ENCODE measurements around the gene MAP3K2.

MAP3K2 gene

GRCh38 chr2:127309468-127309867, 78.3 kb downstream of the MAP3K2 start:
- no peak overlapping the region for H3K4me3 ChIP-seq (replicated peaks; ENCODE audit: low read depth, low read length)
- TF ChIP-seq, protein P1, sequence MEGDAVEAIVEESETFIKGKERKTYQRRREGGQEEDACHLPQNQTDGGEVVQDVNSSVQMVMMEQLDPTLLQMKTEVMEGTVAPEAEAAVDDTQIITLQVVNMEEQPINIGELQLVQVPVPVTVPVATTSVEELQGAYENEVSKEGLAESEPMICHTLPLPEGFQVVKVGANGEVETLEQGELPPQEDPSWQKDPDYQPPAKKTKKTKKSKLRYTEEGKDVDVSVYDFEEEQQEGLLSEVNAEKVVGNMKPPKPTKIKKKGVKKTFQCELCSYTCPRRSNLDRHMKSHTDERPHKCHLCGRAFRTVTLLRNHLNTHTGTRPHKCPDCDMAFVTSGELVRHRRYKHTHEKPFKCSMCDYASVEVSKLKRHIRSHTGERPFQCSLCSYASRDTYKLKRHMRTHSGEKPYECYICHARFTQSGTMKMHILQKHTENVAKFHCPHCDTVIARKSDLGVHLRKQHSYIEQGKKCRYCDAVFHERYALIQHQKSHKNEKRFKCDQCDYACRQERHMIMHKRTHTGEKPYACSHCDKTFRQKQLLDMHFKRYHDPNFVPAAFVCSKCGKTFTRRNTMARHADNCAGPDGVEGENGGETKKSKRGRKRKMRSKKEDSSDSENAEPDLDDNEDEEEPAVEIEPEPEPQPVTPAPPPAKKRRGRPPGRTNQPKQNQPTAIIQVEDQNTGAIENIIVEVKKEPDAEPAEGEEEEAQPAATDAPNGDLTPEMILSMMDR (IDR thresholded peaks at IDR 0.05; ENCODE audit: insufficient read depth, low read length, poor library complexity, severe bottlenecking) = no peak
- H3K36me3 ChIP-seq (ENCODE audit: control insufficient read depth, insufficient read depth, low read length) = peaks cover 6% of the 10 kb centered on the region
- DNase-seq (ENCODE audit: extremely low read depth, insufficient read length) = no peak
- no peaks in the 10 kb centered on the region for H3K27me3 ChIP-seq (replicated peaks; ENCODE audit: control insufficient read depth, insufficient read depth, low read length)

- no peak overlapping the region for H3K4me3 ChIP-seq (replicated peaks; ENCODE audit: low read depth, low read length)
- no peak for DNase-seq (ENCODE audit: extremely low read depth, insufficient read length)
- TF ChIP-seq, protein P1 (IDR thresholded peaks at IDR 0.05; ENCODE audit: insufficient read depth, low read length, poor library complexity, severe bottlenecking) = no peak
- peaks cover 6% of the 10 kb centered on the region for H3K36me3 ChIP-seq (ENCODE audit: control insufficient read depth, insufficient read depth, low read length)
- no peaks in the 10 kb centered on the region for H3K27me3 ChIP-seq (replicated peaks; ENCODE audit: control insufficient read depth, insufficient read depth, low read length)
These were observed 79.1 kb downstream of the MAP3K2 start for GRCh38 chr2:127308586-127309138.

DNA sequence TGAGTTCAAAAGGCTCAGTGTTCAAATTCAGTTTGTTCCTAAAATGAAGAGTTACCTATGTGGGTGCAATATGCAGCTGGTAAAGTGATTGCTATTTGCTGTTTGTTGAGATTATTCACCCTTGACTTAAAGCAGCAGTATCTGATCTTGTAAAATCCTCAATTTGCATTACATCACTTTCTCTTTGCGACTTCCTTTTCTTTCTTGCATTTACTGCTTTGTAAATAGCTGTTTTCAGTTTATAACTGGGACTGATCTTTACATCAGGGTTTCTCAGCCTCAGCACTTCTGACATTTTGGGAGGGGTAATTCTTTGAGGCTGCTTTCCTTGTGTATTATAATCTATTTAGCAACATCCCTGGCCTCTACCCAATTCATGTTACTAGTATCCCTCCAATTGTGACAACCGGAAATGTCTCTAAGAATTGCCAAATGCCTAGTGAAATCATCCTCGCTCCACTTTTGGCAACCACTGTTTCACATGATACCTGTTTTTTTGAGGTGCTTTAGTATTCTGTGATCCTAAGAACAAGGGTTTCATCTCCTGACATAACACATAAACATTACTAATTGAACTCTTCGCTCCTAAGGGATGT, 81.7 kb downstream of the MAP3K2 start:
- H3K36me3 ChIP-seq (ENCODE audit: control insufficient read depth, insufficient read depth, low read length) = peaks cover 6% of the 10 kb centered on the region
- TF ChIP-seq, protein P1 (IDR thresholded peaks at IDR 0.05; ENCODE audit: insufficient read depth, low read length, poor library complexity, severe bottlenecking) = no peak
- no peaks in the 10 kb centered on the region for H3K27me3 ChIP-seq (replicated peaks; ENCODE audit: control insufficient read depth, insufficient read depth, low read length)
- peak; percentile 23 for DNase-seq (ENCODE audit: extremely low read depth, insufficient read length)
- H3K4me3 ChIP-seq (replicated peaks; ENCODE audit: low read depth, low read length) = no peak overlapping the region

DNA sequence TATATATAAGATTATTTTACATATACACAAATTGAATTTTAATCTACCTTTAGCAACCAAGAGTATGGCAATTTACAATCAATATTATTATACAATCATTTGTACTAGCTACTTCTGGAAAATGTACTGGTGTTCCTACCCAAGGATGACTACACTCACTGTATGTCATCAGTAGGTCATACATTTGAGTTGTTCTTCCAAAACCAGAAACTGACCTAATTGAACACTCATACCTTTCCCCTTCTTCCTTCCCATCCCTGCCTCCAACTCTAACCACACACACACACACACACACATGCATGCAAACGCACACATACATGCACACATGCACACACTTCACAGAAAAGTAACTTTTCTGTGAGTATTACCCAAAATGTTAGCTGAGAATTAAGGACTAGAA, 85.6 kb downstream of the MAP3K2 start:
- no peak for DNase-seq (ENCODE audit: extremely low read depth, insufficient read length)
- H3K27me3 ChIP-seq (replicated peaks; ENCODE audit: control insufficient read depth, insufficient read depth, low read length) = no peaks in the 10 kb centered on the region
- TF ChIP-seq, protein P1 (IDR thresholded peaks at IDR 0.05; ENCODE audit: insufficient read depth, low read length, poor library complexity, severe bottlenecking) = no peak
- H3K36me3 ChIP-seq (ENCODE audit: control insufficient read depth, insufficient read depth, low read length) = no peaks in the 10 kb centered on the region; the same call in none of the 2 replicates
- H3K4me3 ChIP-seq (replicated peaks; ENCODE audit: low read depth, low read length) = no peak overlapping the region

GRCh38 chr2:127293748-127294562, 93.8 kb downstream of the MAP3K2 start, which contains the start of gene ERCC3:
TSS of gene ERCC3 (minus strand) at chr2:127294144. CDS start at chr2:127294081, 63 bp downstream.
- TF ChIP-seq, protein P1 (IDR thresholded peaks at IDR 0.05; ENCODE audit: insufficient read depth, low read length, poor library complexity, severe bottlenecking) = no peak
- no peaks in the 10 kb centered on the region for H3K27me3 ChIP-seq (replicated peaks; ENCODE audit: control insufficient read depth, insufficient read depth, low read length)
- peak; percentile 85 for DNase-seq (ENCODE audit: extremely low read depth, insufficient read length)
- peak within 1 kb of the TSS; percentile 96 for H3K4me3 ChIP-seq (replicated peaks; ENCODE audit: low read depth, low read length)
- H3K36me3 ChIP-seq (ENCODE audit: control insufficient read depth, insufficient read depth, low read length) = peaks cover 14% of the 10 kb centered on the region

Measured in GM06990 (cell line).